Muscle layer of colon (tissue), 2 donors: Measurements from ENCODE around the gene PIGQ.

ENCODE experiments used
- H3K27ac ChIP-seq: one replicate; pipeline ENCODE4 v1.7.0; 2013; ENCODE audit warnings: low read depth, mild to moderate bottlenecking, low read length, moderate library complexity
- H3K27me3 ChIP-seq, 2 donors: one replicate each; pipeline ENCODE4 v1.7.0; 2013; ENCODE audit warnings: low read length in 2 of 2, mild to moderate bottlenecking in 2 of 2; ENCODE audit not compliant: insufficient read depth in 2 of 2, control insufficient read depth in 1 of 2
- H3K36me3 ChIP-seq: one replicate; pipeline ENCODE4 v1.7.0; 2013; ENCODE audit warnings: mild to moderate bottlenecking, low read length; ENCODE audit not compliant: insufficient read depth
- H3K4me1 ChIP-seq: one replicate; pipeline ENCODE4 v1.7.0; 2013; ENCODE audit warnings: mild to moderate bottlenecking, low read length; ENCODE audit not compliant: insufficient read depth
- H3K4me3 ChIP-seq, 2 donors: one replicate each; pipeline ENCODE4 v1.7.0; 2013; ENCODE audit warnings: low read length in 2 of 2, low read depth in 1 of 2, mild to moderate bottlenecking in 1 of 2, moderate library complexity in 1 of 2
- H3K9ac ChIP-seq: one replicate; pipeline ENCODE4 v1.7.0; 2013; ENCODE audit warnings: low read length
- H3K9me3 ChIP-seq: one replicate; pipeline ENCODE4 v1.7.0; 2013; ENCODE audit warnings: mild to moderate bottlenecking, low read length
- donor health status: abdominal sarcoma.
- donor health status: Adenocarcinoma of cecum.

The PIGQ gene

DNA sequence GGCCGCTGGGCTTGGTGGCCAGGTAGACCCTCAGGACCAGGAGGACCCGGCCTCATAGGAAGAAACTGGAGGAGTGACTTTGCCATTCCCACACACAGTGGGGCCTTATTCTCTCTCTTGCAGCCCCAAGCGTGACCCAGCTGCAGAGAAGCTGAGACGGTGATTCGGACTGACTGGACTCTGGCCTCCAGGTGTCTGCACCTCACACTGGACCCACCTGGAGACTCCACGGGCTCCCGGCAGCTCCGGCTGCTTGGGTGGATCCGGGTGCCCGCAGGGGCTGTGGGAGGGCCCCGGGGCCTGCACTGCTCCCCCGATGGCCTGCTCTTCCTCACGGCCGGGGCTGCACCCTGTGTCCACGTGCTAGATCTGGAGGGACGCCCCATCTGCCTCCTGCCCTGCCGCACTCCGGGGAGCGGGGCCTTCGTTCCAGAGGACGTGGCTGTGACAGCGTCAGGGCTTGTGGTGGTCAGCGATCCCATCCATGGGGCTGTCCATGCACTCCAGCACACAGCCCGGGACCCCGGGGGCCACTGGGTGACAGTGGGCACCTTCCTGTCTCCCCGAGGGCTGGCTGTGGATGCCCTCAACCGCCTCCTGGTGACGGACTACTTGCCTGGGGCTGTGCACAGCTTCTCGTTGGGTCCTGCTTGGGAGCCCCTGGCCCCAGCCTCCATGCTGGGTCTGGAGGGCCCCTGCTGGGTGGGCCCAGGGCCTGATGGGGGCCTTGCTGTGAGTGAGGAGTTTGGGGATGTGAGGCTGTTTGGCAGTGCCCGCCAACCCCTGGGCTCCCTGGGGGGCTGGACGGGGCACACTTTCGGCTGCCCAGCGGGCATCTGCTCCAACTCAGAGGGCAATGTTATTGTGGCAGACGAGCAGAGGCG, 2.2 kb upstream of the PIGQ start:
- no peaks in the 10 kb centered on the region for H3K9me3 ChIP-seq
- no peak overlapping the region for H3K27ac ChIP-seq
- peak overlapping the region in 1 of 2 donors; percentile 28 for H3K4me3 ChIP-seq
- no peak overlapping the region for H3K9ac ChIP-seq
- H3K27me3 ChIP-seq = peaks cover 0 to 6% of the 10 kb centered on the region in 2 donors
- H3K36me3 ChIP-seq = no peaks in the 10 kb centered on the region
- H3K4me1 ChIP-seq = peaks cover 26% of the 10 kb centered on the region

DNA sequence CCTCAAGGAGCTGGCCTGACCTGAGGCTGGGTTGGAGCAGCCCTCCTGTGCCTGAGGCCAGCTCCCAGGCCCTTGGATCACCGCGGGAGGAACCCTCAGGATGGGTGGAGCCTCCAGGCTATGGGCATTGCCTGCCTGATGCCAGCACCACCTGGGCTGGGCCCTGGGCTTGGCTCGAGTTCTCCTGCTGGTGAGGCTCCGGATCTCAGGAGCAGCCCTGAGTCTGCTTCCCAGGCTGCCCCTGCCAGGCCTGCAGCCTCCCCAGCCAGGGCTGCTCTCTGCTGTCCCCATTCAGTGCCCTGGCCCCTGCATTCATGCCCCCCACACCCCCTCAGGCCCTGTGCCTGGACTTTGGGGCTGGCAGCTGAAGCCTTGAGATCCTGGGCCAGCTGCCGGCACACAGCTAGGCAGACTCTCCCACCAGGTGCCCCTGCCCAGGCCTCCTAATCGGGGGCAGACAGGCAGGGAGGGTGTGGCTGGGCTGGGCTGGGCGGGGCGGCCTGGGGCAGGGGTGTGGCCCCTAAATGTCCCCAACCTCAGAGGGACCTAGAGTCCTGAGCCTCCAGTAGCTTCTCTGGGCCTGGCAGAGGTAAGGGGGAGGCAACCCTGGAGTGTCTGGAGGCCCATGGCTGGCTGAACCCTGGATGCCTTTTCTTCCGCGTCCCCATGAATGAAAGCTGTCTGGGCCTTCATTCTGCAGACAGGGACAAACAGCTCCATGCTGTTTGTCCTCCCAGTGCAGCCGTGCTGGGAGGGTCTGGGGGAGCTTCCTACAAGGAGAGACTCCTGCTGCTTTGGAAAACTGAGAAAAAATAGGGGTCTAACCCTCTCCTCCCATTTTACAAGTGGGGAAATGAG, 1.1 kb upstream of the PIGQ start:
- Histone ChIP-seq H3K27ac (peak overlapping the region; percentile 67), H3K27me3 (peaks cover 0 to 1% of the 10 kb centered on the region in 2 donors), H3K4me3 (peak overlapping the region; percentile 44 to 70), H3K36me3 (no peaks in the 10 kb centered on the region), H3K4me1 (peaks cover 26% of the 10 kb centered on the region), H3K9me3 (no peaks in the 10 kb centered on the region), H3K9ac (peak overlapping the region; percentile 68)

- H3K27ac ChIP-seq = no peak overlapping the region
- H3K4me1 ChIP-seq = peaks cover 6% of the 10 kb centered on the region
- H3K9me3 ChIP-seq = no peaks in the 10 kb centered on the region
These were observed 3.3 kb downstream of the PIGQ start for GRCh38 chr16:572865-573650.

GRCh38 chr16:574021-574760, 4.4 kb downstream of the PIGQ start:
- Histone ChIP-seq H3K9ac (no peak overlapping the region), H3K4me3 (no peak overlapping the region), H3K27ac (no peak overlapping the region), H3K4me1 (peaks cover 1% of the 10 kb centered on the region), H3K9me3 (no peaks in the 10 kb centered on the region), H3K27me3 (no peaks in the 10 kb centered on the region), H3K36me3 (no peaks in the 10 kb centered on the region)

More at GRCh38 chr16:572865-573650, 3.3 kb downstream of the PIGQ start:
- no peak overlapping the region for H3K9ac ChIP-seq
- no peaks in the 10 kb centered on the region for H3K27me3 ChIP-seq
- no peak overlapping the region for H3K4me3 ChIP-seq
- H3K36me3 ChIP-seq = no peaks in the 10 kb centered on the region

GRCh38 chr16:575354-576196, 5.8 kb downstream of the PIGQ start:
- Histone ChIP-seq H3K27me3 (no peaks in the 10 kb centered on the region), H3K4me1 (no peaks in the 10 kb centered on the region), H3K4me3 (no peak overlapping the region), H3K36me3 (no peaks in the 10 kb centered on the region), H3K27ac (no peak overlapping the region), H3K9ac (no peak overlapping the region), H3K9me3 (no peaks in the 10 kb centered on the region)

DNA sequence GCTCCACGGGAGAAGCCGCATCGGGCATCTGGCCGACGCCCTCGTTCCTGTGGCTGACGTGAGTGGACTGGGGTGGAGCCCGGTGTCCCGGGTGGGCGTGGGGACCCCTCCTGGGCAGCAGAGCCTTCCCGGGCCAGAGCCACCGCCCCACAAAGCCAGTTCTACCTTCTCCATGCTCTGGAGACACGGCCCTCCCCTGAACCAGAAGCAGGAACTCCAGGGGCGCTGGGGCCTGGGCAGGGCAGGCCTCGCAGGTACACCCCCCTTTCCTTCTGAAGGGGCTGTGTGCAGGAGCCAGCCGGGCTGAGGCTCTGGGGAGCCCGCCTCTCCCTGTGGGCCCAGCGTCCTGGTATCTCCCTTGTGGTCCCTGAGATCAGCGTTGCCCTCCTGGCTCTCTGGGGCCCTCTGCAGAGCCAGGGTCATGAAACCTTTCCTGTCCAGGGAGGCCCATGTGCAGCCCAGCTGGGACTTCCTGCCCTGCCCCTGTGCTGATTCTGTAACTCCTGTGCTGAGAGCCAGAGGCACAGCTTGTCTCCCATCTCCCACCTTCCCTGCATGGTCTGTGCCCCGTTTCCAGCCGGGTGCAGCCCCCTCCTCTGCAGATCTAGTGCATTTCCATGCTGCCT, 6.5 kb downstream of the PIGQ start:
- Histone ChIP-seq H3K4me1 (no peaks in the 10 kb centered on the region), H3K27ac (no peak overlapping the region), H3K27me3 (no peaks in the 10 kb centered on the region), H3K9me3 (no peaks in the 10 kb centered on the region), H3K36me3 (no peaks in the 10 kb centered on the region), H3K9ac (no peak overlapping the region), H3K4me3 (no peak overlapping the region)

- H3K9ac ChIP-seq = no peak overlapping the region
- no peaks in the 10 kb centered on the region for H3K36me3 ChIP-seq
These were observed 7.0 kb downstream of the PIGQ start for GRCh38 chr16:576823-577201.

DNA sequence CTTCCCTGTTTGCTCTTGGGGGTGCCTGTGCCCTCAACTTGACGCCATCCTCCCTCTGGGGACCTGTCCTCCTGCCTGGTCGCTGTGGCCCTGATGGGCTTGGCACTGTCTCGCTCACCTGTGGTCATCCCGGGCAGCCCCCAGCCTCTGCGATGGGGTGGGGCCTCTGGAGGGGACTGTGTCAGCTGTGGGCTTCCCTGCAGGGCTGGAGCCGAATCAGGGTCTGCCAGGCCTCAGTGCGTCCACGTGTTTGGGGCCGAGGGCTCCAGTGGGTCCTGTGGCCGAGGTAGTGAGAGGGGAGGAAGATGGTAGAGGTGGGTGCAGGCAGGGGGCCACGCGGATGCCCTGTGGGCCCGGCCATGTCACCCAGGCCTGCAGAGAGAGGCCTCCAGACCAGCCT, 8.0 kb downstream of the PIGQ start:
- Histone ChIP-seq H3K4me1 (no peaks in the 10 kb centered on the region), H3K27ac (no peak overlapping the region), H3K9ac (no peak overlapping the region), H3K4me3 (no peak overlapping the region), H3K36me3 (no peaks in the 10 kb centered on the region), H3K27me3 (no peaks in the 10 kb centered on the region), H3K9me3 (no peaks in the 10 kb centered on the region)

More at GRCh38 chr16:576823-577201, 7.0 kb downstream of the PIGQ start:
- H3K4me1 ChIP-seq = no peaks in the 10 kb centered on the region
- no peaks in the 10 kb centered on the region for H3K9me3 ChIP-seq
- no peaks in the 10 kb centered on the region for H3K27me3 ChIP-seq
- H3K4me3 ChIP-seq = no peak overlapping the region
- no peak overlapping the region for H3K27ac ChIP-seq

- no peaks in the 10 kb centered on the region for H3K27me3 ChIP-seq
- H3K9me3 ChIP-seq = no peaks in the 10 kb centered on the region
- no peaks in the 10 kb centered on the region for H3K36me3 ChIP-seq
- H3K27ac ChIP-seq = no peak overlapping the region
- H3K4me1 ChIP-seq = no peaks in the 10 kb centered on the region
- no peak overlapping the region for H3K9ac ChIP-seq
- H3K4me3 ChIP-seq = no peak overlapping the region
These were observed 8.6 kb downstream of the PIGQ start for GRCh38 chr16:578232-578869.
